ENCODE measurements around the gene CPNE8. TPM values are rescaled to one million over a fixed set of nuclear protein-coding genes. Genes with fewer than 3 reads are reported as not detected.

Gene CPNE8
- total and polyA plus RNA-seq, 10 of the 15 experiments (the other 5 are each of a cell fraction or from before 2014, with no cell fraction given): 11.3 to 38.4 (median 18.9) TPM

DNA sequence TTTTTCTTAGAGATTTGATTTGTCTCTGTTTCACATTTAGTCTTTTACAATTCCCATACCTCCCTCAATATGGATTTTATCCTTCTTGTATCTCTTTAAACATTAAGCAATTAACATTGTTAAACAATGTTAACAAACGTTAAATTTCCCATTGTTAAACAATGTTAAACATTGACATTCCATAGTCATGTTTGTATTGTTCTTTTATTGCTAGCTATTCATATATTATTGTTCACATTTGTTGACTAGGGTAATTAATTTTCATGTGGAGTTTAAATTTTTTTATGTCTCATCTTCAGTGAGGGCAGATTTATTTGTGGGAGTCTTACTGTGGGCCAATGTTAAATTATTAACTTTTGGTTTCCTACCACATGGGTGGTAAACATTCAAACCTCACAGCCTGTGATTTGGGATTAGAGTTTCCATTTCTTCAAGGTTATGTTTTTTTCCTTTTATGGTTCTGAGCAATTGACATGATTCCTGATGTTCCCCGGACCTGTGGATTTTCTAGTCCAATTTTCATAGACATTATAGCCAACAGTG lies 294.5 kb downstream of the CPNE8 start:
- no peaks in the 10 kb centered on the region for H4K20me1 ChIP-seq (ENCODE audit: control insufficient read depth, insufficient read depth)
- ATAC-seq (peak; percentile 31; the same call in 1 of the 3 replicates), DNase-seq (ENCODE audit: low read depth, low spot score) (no peak), FAIRE-seq (no peak)
- ChIA-PET POLR2A (no interaction called here), RAD21 (ENCODE audit: unreplicated experiment) (no interaction called here), SMC1A (ENCODE audit: uncharacterized antibody, unreplicated experiment) (interaction anchor here (0.9 to 2.6 kb wide), 4 partner anchors 9 to 153 kb away, joined by 3 to 10 read pairs (median 6); no protein-coding TSS in a partner anchor), CTCF (interaction anchor here (0.6 to 1.8 kb wide), 5 partner anchors 15 to 387 kb away, joined by 3 to 6 read pairs (median 3); no protein-coding TSS in a partner anchor)
- no peaks in the 10 kb centered on the region for H3K4me1 ChIP-seq (ENCODE audit: control insufficient read depth, insufficient read depth, low read length)
- no peak overlapping the region for H3K4me3 ChIP-seq
- intact Hi-C loops (cut with micrococcal nuclease; ENCODE audit: unreplicated experiment) (no loop called here), in situ Hi-C loops (cut with MboI) (no loop called here)
- no peaks in the 10 kb centered on the region for H3K79me2 ChIP-seq (ENCODE audit: control insufficient read depth, insufficient read depth, low read length)
- H3K9ac ChIP-seq (ENCODE audit: control insufficient read depth, insufficient read depth, low read length): no peak overlapping the region
- WGBS (ENCODE audit: insufficient coverage, insufficient replicate concordance, low lambda C conversion rate, missing lambda C conversion rate): 2% methylated on average over 2 of the region's 2 CpGs
- no peak overlapping the region for H2AFZ ChIP-seq (ENCODE audit: control insufficient read depth, low read depth, low read length)
- no peak overlapping the region for H3K4me2 ChIP-seq (ENCODE audit: control insufficient read depth, insufficient read depth)
- H3K27ac ChIP-seq (ENCODE audit: control insufficient read depth, insufficient read depth): no peak overlapping the region
- no peaks in the 10 kb centered on the region for H3K27me3 ChIP-seq (replicated peaks in 1 of 2; ENCODE audit: control insufficient read depth in 2 of 2, insufficient read depth in 2 of 2, low read length in 1 of 2)
- BruUV-seq (replicated peaks): no TSS peak
- no peak for TF ChIP-seq YBX1 (IDR thresholded peaks at IDR 0.05)
- no peak for TF ChIP-seq EED (IDR thresholded peaks at IDR 0.05; ENCODE audit: low read depth)
- TF ChIP-seq, protein P1, sequence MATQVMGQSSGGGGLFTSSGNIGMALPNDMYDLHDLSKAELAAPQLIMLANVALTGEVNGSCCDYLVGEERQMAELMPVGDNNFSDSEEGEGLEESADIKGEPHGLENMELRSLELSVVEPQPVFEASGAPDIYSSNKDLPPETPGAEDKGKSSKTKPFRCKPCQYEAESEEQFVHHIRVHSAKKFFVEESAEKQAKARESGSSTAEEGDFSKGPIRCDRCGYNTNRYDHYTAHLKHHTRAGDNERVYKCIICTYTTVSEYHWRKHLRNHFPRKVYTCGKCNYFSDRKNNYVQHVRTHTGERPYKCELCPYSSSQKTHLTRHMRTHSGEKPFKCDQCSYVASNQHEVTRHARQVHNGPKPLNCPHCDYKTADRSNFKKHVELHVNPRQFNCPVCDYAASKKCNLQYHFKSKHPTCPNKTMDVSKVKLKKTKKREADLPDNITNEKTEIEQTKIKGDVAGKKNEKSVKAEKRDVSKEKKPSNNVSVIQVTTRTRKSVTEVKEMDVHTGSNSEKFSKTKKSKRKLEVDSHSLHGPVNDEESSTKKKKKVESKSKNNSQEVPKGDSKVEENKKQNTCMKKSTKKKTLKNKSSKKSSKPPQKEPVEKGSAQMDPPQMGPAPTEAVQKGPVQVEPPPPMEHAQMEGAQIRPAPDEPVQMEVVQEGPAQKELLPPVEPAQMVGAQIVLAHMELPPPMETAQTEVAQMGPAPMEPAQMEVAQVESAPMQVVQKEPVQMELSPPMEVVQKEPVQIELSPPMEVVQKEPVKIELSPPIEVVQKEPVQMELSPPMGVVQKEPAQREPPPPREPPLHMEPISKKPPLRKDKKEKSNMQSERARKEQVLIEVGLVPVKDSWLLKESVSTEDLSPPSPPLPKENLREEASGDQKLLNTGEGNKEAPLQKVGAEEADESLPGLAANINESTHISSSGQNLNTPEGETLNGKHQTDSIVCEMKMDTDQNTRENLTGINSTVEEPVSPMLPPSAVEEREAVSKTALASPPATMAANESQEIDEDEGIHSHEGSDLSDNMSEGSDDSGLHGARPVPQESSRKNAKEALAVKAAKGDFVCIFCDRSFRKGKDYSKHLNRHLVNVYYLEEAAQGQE (IDR thresholded peaks at IDR 0.05; ENCODE audit: low read depth, low read length): no peak
- TF ChIP-seq TARDBP (IDR thresholded peaks at IDR 0.05; ENCODE audit: borderline replicate concordance): no peak
- no peak for TF ChIP-seq ESRRA (IDR thresholded peaks at IDR 0.05; ENCODE audit: low read length)
- no peak for TF ChIP-seq MEF2A (IDR thresholded peaks at IDR 0.05; ENCODE audit: insufficient read depth, low read depth, low read length)
- no peak for TF ChIP-seq HDAC2 (IDR thresholded peaks at IDR 0.05)
- TF ChIP-seq SMC3 (IDR thresholded peaks at IDR 0.05; ENCODE audit: borderline replicate concordance, low read length): no peak
- no peaks in the 10 kb centered on the region for H3K36me3 ChIP-seq (ENCODE audit: control insufficient read depth in 2 of 2, insufficient read depth in 2 of 2, low read length in 1 of 2)
- H3K9me3 ChIP-seq (replicated peaks; ENCODE audit: control insufficient read depth, insufficient read depth, low read length): no peaks in the 10 kb centered on the region
